GM18507 (cell line): Measurements from ENCODE around the gene OBSL1.

Experiments used
- DNase-seq: peaks from one replicate; pipeline ENCODE4 v3.0.0; 2011; ENCODE audit warnings: low read depth; ENCODE audit not compliant: insufficient read length; ENCODE audit errors: extremely low spot score
- FAIRE-seq: peaks from 2 replicates; lab custom pipeline; 2011; peaks lifted over from hg19 to GRCh38; lab: Jason Lieb, UNC

OBSL1 gene

DNA sequence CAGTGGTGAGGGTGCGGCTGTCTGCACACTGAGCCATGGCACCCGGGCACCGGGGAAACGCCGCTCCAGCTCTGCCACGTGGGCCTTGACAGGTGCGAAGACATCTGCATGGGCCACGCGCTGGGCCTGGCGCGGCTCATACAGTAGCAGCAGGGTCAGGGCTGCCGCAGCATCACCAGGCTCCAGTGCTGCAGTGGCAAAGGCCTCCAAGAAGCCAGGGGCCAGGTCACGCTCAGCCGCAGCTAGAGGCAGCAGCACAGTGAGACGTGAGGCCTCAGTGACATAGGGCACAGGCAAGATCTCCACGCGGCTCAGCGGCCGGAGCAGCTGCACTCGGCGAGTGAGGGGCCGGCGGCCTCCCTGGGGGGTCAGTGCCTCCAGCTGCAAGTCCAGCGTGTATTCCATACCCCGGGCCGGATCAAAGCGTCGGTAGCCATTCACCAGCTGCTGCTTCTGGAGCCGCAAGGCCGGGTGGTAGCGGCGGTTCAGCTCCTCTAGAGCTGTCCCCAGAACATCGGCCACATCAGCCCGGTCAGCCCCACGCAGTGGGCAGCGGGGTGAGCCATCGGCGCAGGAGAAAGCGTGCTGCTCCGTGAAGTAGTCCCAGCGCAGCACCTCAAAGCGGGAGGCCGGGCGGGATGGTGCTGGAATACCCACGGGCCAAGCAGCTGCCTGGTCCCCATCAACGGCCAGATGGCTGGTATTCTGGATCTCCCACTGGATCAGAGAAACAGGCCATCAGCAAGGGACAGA lies 31.2 kb downstream of the OBSL1 start:
- no peak for DNase-seq

DNA sequence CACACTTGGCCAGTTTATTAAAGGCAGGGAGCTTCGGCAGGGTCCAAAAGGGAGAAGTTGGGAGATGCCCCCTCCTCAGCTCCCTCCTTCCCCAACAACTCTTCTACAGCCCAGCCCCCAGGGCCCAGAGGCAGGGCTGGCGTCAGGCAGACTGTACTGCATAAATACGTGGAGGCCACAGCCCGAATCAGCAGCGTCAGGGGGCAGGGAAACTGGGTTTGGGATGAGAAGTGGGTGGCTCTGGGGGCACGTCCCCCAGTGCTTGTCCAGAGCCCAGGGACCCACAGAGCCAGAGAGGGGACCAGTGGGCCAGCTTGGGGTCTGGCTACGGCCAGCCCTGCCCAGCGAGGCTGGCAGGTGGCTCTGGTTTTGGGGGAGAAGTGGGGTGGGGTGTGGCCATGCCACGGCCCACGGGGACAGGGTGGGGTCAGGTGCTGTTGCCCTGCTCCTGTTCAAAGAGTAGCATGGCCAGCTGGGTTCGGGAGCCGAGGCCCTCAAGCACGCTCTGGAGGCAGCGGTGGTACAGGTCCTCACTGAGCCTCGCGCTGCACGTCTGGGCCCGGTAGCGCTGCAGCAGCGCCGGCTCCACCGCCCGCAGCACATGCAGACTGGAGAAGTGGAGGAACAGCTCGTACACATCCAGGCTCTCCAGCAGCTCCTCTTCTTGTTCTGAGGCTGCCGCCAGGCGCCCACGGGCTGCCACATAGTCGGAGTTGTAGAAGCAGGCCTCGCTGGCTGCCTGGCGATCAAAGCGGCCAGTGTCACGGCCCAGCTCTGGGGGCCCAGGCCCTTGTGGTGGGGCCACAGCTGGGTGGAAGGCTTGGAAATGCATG lies 32.2 kb downstream of the OBSL1 start:
- DNase-seq = no peak
- no peak for FAIRE-seq

More for the DNA sequence above, 31.2 kb downstream of the OBSL1 start:
- no peak for FAIRE-seq

DNA sequence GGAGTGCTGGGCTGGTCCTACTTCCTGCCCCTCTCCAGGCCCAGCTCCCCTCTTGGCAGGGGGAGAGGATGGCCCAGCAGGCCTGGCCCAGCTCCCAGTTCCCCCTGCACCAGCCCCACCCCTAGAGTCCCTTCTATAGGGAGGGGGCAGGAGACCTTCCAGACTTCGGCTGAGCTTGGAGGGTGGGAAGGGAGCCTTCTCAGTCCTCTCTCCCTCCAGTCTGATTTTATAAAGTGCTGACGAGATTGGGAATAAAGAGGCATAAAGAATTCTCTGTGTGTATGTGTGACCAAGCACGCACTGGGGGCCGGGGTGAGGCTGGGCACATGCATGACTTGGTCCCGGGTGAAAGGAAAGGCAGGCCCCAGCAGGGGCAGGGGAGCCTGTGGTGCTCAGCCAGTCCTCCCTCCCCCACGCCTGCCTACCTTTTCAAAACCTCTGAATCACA lies 32.8 kb downstream of the OBSL1 start:
- DNase-seq (no peak), FAIRE-seq (no peak)

- DNase-seq (no peak), FAIRE-seq (no peak)
Measured at GRCh38 chr2:219537657-219538488, 33.5 kb downstream of the OBSL1 start.

DNA sequence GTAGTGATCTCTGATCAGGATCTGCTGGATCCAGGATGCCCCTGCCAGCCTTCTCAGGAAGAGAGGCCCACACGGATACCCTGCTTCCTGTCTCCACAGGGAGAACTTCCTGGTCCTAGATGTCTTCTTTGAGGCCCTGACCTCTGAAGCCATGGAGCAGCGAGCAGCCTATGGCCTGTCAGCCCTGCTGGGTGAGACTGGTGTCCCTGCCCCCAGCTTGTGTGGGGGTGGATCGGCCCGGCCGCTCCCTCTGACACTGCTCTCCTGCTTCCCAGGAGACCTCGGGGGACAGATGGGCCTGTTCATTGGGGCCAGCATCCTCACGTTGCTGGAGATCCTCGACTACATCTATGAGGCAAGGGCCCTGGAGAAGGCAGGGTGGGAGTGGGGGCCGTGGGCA lies 34.4 kb downstream of the OBSL1 start:
- FAIRE-seq (no peak), DNase-seq (no peak)

DNA sequence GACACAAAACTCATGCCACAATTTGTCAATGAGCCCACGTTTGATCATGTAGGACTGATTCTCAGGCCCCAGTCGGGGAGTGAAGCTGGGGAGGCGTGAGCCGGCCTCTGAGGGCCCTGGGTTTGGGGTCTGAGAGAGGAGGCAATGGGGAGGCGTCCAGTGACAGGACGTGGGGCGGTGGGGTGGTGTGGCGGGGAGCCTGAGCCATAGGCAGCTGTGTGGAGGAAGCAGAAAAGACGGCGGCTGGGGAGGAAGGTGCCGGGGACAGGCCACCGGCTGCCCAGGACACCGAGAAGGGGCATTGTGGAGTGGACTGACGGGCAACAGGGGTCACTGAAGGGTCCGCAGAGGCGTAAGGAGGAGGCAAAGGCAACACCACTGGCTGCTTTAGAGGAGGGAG lies 34.9 kb downstream of the OBSL1 start:
- DNase-seq (no peak), FAIRE-seq (no peak)

- DNase-seq (no peak), FAIRE-seq (no peak)
Measured at GRCh38 chr2:219533930-219534661, 37.2 kb downstream of the OBSL1 start.

DNA sequence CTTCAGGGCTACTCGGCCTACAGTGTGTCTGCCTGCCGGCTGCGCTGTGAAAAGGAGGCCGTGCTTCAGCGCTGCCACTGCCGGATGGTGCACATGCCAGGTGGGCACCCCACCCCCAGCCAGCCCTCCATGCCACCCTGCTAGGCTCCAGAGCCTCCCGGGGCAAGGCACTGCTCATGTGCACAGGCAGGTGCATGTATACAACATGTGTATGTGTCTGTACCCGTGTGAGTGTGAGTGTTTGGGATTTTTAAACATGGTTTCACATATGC lies 39.0 kb downstream of the OBSL1 start:
- no peak for FAIRE-seq

GRCh38 chr2:219531639-219532377 lies 39.5 kb downstream of the OBSL1 start:
- FAIRE-seq (no peak), DNase-seq (no peak)

More for the DNA sequence above, 39.0 kb downstream of the OBSL1 start:
- no peak for DNase-seq

- FAIRE-seq (peak; percentile 78), DNase-seq (peak; percentile 84)
Measured at GRCh38 chr2:219530048-219530963, 41.0 kb downstream of the OBSL1 start.

DNA sequence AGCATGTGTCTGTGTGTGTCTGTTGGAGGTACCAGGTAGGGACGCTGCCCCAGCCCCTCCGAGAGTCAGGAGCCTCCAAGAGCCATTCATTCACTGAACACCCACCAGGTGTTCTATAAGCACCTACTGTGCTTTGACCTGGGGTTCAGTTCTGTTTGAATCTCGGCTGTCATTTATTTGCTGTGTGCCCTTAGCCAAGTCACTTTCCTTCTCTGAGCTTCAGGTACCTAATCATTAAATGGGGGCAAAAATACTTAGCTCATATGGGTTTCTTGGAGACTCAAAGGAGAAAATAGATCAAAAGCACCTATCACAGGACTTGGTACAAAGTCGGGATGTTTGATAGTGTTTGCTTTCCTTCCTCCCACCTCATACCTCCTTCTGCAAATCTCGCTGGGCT lies 43.9 kb downstream of the OBSL1 start:
- FAIRE-seq (no peak), DNase-seq (no peak)

- DNase-seq (no peak), FAIRE-seq (no peak)
Measured at GRCh38 chr2:219527076-219527394, 44.3 kb downstream of the OBSL1 start.

DNA sequence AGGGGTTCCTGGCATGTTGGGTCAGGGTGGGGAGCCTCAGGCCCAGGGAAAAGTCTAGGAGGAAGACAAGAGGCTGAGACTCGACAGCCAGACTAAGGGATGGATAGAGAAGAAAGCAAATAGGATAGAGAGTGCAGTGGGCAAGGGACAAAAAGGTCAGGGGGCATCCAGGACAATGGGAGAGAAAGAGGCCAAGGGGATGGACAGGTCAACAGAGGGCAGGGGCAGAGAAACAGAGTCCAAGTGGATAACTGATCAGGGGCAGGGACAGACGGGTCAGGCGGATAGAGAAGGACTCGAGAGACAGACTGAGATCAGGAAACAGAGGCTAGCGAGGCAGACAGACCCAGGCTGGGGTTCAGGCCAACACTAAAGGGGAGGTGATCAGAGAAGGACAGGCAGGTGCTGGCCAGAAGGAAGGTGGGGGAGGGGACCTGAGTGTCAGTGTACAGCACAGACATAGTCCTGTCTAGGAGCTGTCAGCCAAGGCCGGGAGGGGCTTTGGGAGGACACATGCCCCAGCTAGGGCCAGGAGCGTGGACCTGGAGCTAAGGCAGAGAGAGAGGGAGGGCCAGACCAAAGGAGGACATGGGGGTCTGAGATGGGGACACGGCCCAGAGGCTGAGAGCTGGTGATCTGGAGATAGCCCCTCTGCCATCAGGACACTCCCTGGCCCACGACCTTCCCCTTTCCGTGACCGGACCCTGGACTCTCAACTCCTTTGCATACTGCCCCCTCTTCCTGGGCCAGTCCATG lies 44.8 kb downstream of the OBSL1 start:
- no peak for DNase-seq
- no peak for FAIRE-seq

- DNase-seq = no peak
- FAIRE-seq = no peak
Measured at GRCh38 chr2:219525533-219526232, 45.7 kb downstream of the OBSL1 start.

- DNase-seq (no peak), FAIRE-seq (no peak)
Measured at GRCh38 chr2:219524817-219525216, 46.5 kb downstream of the OBSL1 start.

GRCh38 chr2:219523031-219523671 lies 48.2 kb downstream of the OBSL1 start:
- no peak for FAIRE-seq

More at GRCh38 chr2:219523031-219523671, 48.2 kb downstream of the OBSL1 start:
- no peak for DNase-seq
